Parathyroid adenoma (tissue), 2 donors: ENCODE results near the gene ARFGEF3.

Source experiments
- H2AFZ ChIP-seq: fragments of 300-600 bp; sonication (generic); one replicate; pipeline ENCODE4 v1.7.0; 2017; ENCODE audit warnings: antibody characterized with exemption, mild to moderate bottlenecking
- H3K27ac ChIP-seq: fragments of 300-600 bp; sonication (generic); one replicate; pipeline ENCODE4 v1.7.0; 2017
- H3K27me3 ChIP-seq: fragments of 300-600 bp; sonication (generic); one replicate; pipeline ENCODE4 v1.7.0; 2017; ENCODE audit warnings: low read length; ENCODE audit not compliant: control insufficient read depth, insufficient read depth
- H3K36me3 ChIP-seq: fragments of 300-600 bp; sonication (generic); one replicate; pipeline ENCODE4 v1.7.0; 2017; ENCODE audit warnings: low read length; ENCODE audit not compliant: control insufficient read depth, insufficient read depth
- H3K4me1 ChIP-seq: fragments of 300-600 bp; sonication (generic); one replicate; pipeline ENCODE4 v1.7.0; 2017; ENCODE audit warnings: control low read depth
- H3K4me2 ChIP-seq: fragments of 300-600 bp; sonication (generic); one replicate; pipeline ENCODE4 v1.7.0; 2017; ENCODE audit warnings: low read length
- H3K4me3 ChIP-seq: fragments of 300-600 bp; sonication (generic); one replicate; pipeline ENCODE4 v1.7.0; 2017; ENCODE audit warnings: low read depth, low read length
- H3K79me2 ChIP-seq: fragments of 300-600 bp; sonication (generic); one replicate; pipeline ENCODE4 v1.7.0; 2017; ENCODE audit warnings: control low read depth
- H3K9ac ChIP-seq: fragments of 300-600 bp; sonication (generic); one replicate; pipeline ENCODE4 v1.7.0; 2017; ENCODE audit warnings: mild to moderate bottlenecking
- H3K9me3 ChIP-seq: fragments of 300-600 bp; sonication (generic); one replicate; pipeline ENCODE4 v1.7.0; 2017; ENCODE audit warnings: low read length; ENCODE audit not compliant: control insufficient read depth
- CTCF ChIP-seq: fragments of 300-600 bp; sonication (generic); IDR thresholded peaks from one replicate; pipeline ENCODE4 v1.7.0; 2017; ENCODE audit warnings: antibody characterized with exemption, mild to moderate bottlenecking
- donor health status: primary hyperparathyroidism.

ARFGEF3 gene

GRCh38 chr6:138289739-138290138 is 128.0 kb downstream of the ARFGEF3 start:
- H3K9ac ChIP-seq = no peak overlapping the region
- no peak overlapping the region for H3K4me2 ChIP-seq
- H3K79me2 ChIP-seq = no peaks in the 10 kb centered on the region
- H2AFZ ChIP-seq = no peak overlapping the region
- no peaks in the 10 kb centered on the region for H3K36me3 ChIP-seq
- no peaks in the 10 kb centered on the region for H3K27me3 ChIP-seq
- no peak for TF ChIP-seq CTCF
- peaks cover 13% of the 10 kb centered on the region for H3K4me1 ChIP-seq
- no peak overlapping the region for H3K4me3 ChIP-seq
- no peaks in the 10 kb centered on the region for H3K9me3 ChIP-seq
- H3K27ac ChIP-seq = no peak overlapping the region

GRCh38 chr6:138290423-138290962 is 128.8 kb downstream of the ARFGEF3 start:
- Histone ChIP-seq H3K36me3 (no peaks in the 10 kb centered on the region), H3K4me1 (peaks cover 13% of the 10 kb centered on the region), H3K27me3 (no peaks in the 10 kb centered on the region), H3K4me2 (no peak overlapping the region), H3K9ac (no peak overlapping the region), H3K79me2 (no peaks in the 10 kb centered on the region), H3K4me3 (no peak overlapping the region), H3K9me3 (no peaks in the 10 kb centered on the region), H3K27ac (no peak overlapping the region), H2AFZ (no peak overlapping the region)
- no peak for TF ChIP-seq CTCF

- Histone ChIP-seq H2AFZ (no peak overlapping the region), H3K4me2 (no peak overlapping the region), H3K4me1 (peaks cover 13% of the 10 kb centered on the region), H3K36me3 (no peaks in the 10 kb centered on the region), H3K27me3 (no peaks in the 10 kb centered on the region), H3K27ac (no peak overlapping the region), H3K79me2 (no peaks in the 10 kb centered on the region), H3K9ac (no peak overlapping the region), H3K9me3 (no peaks in the 10 kb centered on the region), H3K4me3 (no peak overlapping the region)
- TF ChIP-seq CTCF = no peak
These were observed 129.5 kb downstream of the ARFGEF3 start for GRCh38 chr6:138291036-138291848.

DNA sequence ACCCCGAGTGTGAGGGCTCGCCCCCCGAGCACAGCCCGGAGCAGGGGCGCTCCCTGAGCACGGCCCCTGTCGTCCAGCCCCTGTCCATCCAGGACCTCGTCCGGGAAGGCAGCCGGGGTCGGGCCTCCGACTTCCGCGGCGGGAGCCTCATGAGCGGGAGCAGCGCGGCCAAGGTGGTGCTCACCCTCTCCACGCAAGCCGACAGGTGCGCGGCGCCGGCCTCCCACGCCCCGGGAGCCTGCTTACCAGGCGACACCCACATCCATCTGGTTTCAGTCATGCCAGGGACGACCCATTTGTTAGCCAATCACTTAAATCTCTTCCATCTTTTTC is 130.1 kb downstream of the ARFGEF3 start:
- no peaks in the 10 kb centered on the region for H3K79me2 ChIP-seq
- H3K27ac ChIP-seq = no peak overlapping the region
- no peak overlapping the region for H2AFZ ChIP-seq
- no peak overlapping the region for H3K9ac ChIP-seq
- no peak overlapping the region for H3K4me3 ChIP-seq
- no peak overlapping the region for H3K4me2 ChIP-seq
- no peak for TF ChIP-seq CTCF
- no peaks in the 10 kb centered on the region for H3K27me3 ChIP-seq
- H3K9me3 ChIP-seq = no peaks in the 10 kb centered on the region
- H3K36me3 ChIP-seq = no peaks in the 10 kb centered on the region
- peaks cover 13% of the 10 kb centered on the region for H3K4me1 ChIP-seq

DNA sequence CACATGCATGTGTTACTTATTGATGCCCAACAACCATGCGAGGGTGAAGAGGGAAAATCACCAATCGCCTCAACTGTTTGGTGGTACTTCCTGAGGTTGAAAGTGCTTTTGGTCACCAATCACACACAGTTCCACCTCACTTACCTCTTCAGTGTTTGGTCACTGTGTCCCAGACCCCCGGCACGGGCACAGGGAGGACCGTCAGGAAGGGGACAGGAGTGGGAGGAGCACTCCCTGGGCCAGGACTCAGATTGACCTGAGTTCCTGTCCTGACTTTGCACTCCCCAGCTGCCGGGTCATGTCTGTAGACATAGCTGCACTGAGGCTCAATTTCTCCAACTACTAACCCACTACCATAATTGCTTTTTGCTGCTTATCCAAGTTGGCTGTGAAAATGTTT is 130.7 kb downstream of the ARFGEF3 start:
- Histone ChIP-seq H3K9me3 (no peaks in the 10 kb centered on the region), H3K27me3 (no peaks in the 10 kb centered on the region), H3K79me2 (no peaks in the 10 kb centered on the region), H3K36me3 (no peaks in the 10 kb centered on the region), H3K27ac (no peak overlapping the region), H3K4me1 (peaks cover 7% of the 10 kb centered on the region), H2AFZ (no peak overlapping the region), H3K9ac (no peak overlapping the region), H3K4me3 (no peak overlapping the region), H3K4me2 (no peak overlapping the region)
- no peak for TF ChIP-seq CTCF
